H9 (cell line): ENCODE measurements around the gene CSTF3. TPM values are rescaled to one million over a fixed set of nuclear protein-coding genes. Genes with fewer than 3 reads are reported as not detected.

Experiments
- DNase-seq: peaks from one replicate; pipeline ENCODE4 v3.0.0-alpha.2; 2017
- H2AFZ ChIP-seq: one replicate; pipeline ENCODE4 v1.6.1; 2013; ENCODE audit warnings: mild to moderate bottlenecking, low read length, control low read depth, moderate library complexity
- H2AK5ac ChIP-seq: 2 replicates; pipeline ENCODE4 v1.6.1; 2013; ENCODE audit warnings: low read length, control low read depth, mixed read lengths; ENCODE audit not compliant: insufficient read length
- H2BK120ac ChIP-seq: one replicate; pipeline ENCODE4 v1.6.1; 2013; ENCODE audit warnings: low read depth, mild to moderate bottlenecking, low read length, control low read depth, inconsistent platforms; ENCODE audit not compliant: poor library complexity, severe bottlenecking
- H2BK12ac ChIP-seq: 2 replicates; pipeline ENCODE4 v1.6.1; 2013; ENCODE audit warnings: low read length, control low read depth, mixed read lengths, low read depth; ENCODE audit not compliant: insufficient read length
- H2BK15ac ChIP-seq: 2 replicates; pipeline ENCODE4 v1.6.1; 2013; ENCODE audit warnings: low read depth, low read length, control low read depth
- H2BK20ac ChIP-seq: one replicate; pipeline ENCODE4 v1.6.1; 2013; ENCODE audit warnings: low read depth, mild to moderate bottlenecking, low read length, control low read depth, inconsistent platforms; ENCODE audit not compliant: poor library complexity, severe bottlenecking
- H2BK5ac ChIP-seq: 2 replicates; pipeline ENCODE4 v1.6.1; 2013; ENCODE audit warnings: low read length, control low read depth, mixed read lengths; ENCODE audit not compliant: insufficient read length
- H3K14ac ChIP-seq: 2 replicates; pipeline ENCODE4 v1.6.1; 2013; ENCODE audit warnings: low read length, control low read depth; ENCODE audit not compliant: insufficient read depth
- H3K18ac ChIP-seq: 2 replicates; pipeline ENCODE4 v1.6.1; 2013; ENCODE audit warnings: low read depth, mild to moderate bottlenecking, mixed read lengths, low read length, control low read depth; ENCODE audit not compliant: insufficient read length
- H3K23ac ChIP-seq: 2 replicates; pipeline ENCODE4 v1.6.1; 2013; ENCODE audit warnings: low read length, control low read depth, mixed read lengths, low read depth; ENCODE audit not compliant: insufficient read length
- H3K23me2 ChIP-seq: 2 replicates; pipeline ENCODE4 v1.6.1; 2013; ENCODE audit warnings: low read depth, mild to moderate bottlenecking, mixed read lengths, low read length, control low read depth; ENCODE audit not compliant: insufficient read length, poor library complexity, severe bottlenecking
- H3K27ac ChIP-seq: 2 replicates; pipeline ENCODE4 v1.5.1; 2013; ENCODE audit warnings: low read length, control low read depth, mixed read lengths, low read depth; ENCODE audit not compliant: insufficient read length
- H3K27me3 ChIP-seq: 2 replicates; pipeline ENCODE4 v1.6.1; 2013; ENCODE audit warnings: low read length, control low read depth, inconsistent platforms; ENCODE audit not compliant: insufficient read depth
- H3K4ac ChIP-seq: 2 replicates; pipeline ENCODE4 v1.6.1; 2013; ENCODE audit warnings: low read depth, mild to moderate bottlenecking, control low read depth, inconsistent platforms, low read length, moderate library complexity
- H3K4me1 ChIP-seq: 2 replicates; pipeline ENCODE4 v1.6.1; 2013; ENCODE audit warnings: low read length, control low read depth, inconsistent platforms; ENCODE audit not compliant: insufficient read depth
- H3K4me2 ChIP-seq: 2 replicates; pipeline ENCODE4 v1.6.1; 2013; ENCODE audit warnings: low read length, control low read depth, mixed read lengths; ENCODE audit not compliant: insufficient read length, insufficient read depth
- H3K56ac ChIP-seq: 2 replicates; pipeline ENCODE4 v1.6.1; 2013; ENCODE audit warnings: low read depth, mild to moderate bottlenecking, mixed read lengths, low read length, control low read depth; ENCODE audit not compliant: insufficient read length
- H3K79me1 ChIP-seq: 2 replicates; pipeline ENCODE4 v1.6.1; 2013; ENCODE audit warnings: low read depth, mild to moderate bottlenecking, moderate library complexity, low read length, control low read depth, inconsistent platforms; ENCODE audit not compliant: insufficient read depth, poor library complexity, severe bottlenecking
- H3K79me2 ChIP-seq: 2 replicates; pipeline ENCODE4 v1.6.1; 2013; ENCODE audit warnings: low read length, control low read depth, inconsistent platforms; ENCODE audit not compliant: insufficient read depth
- H3K9ac ChIP-seq: 2 replicates; pipeline ENCODE4 v1.6.1; 2013; ENCODE audit warnings: low read length, control low read depth, mixed read lengths; ENCODE audit not compliant: insufficient read length; ENCODE audit errors: extremely low read depth
- H3K9me3 ChIP-seq: one replicate; pipeline ENCODE4 v1.6.1; 2013; ENCODE audit warnings: low read depth, low read length, inconsistent platforms; ENCODE audit not compliant: control insufficient read depth
- H3T11ph ChIP-seq: one replicate; pipeline ENCODE4 v1.6.1; 2013; ENCODE audit warnings: mild to moderate bottlenecking, low read length, control low read depth, inconsistent platforms
- H4K20me1 ChIP-seq: one replicate; pipeline ENCODE4 v1.6.1; 2013; ENCODE audit not compliant: control insufficient read depth, insufficient read length, insufficient read depth
- H4K5ac ChIP-seq: 2 replicates; pipeline ENCODE4 v1.6.1; 2013; ENCODE audit warnings: low read depth, mild to moderate bottlenecking, mixed read lengths, low read length, control low read depth; ENCODE audit not compliant: insufficient read length
- H4K8ac ChIP-seq: replicated peaks from 2 replicates; pipeline ENCODE4 v1.6.1; 2013; ENCODE audit warnings: low read length, control low read depth, mixed read lengths, low read depth; ENCODE audit not compliant: insufficient read length
- H4K91ac ChIP-seq: 2 replicates; pipeline ENCODE4 v1.6.1; 2013; ENCODE audit warnings: low read depth, mild to moderate bottlenecking, moderate library complexity, mixed read lengths, low read length, control low read depth; ENCODE audit not compliant: insufficient read length
- H3K27ac Mint-ChIP-seq, 3 experiments: 2 replicates in 2 of 3; 3 replicates in 1 of 3; pipeline ENCODE4 v1.8.0; 2020 to 2021; ENCODE audit warnings: mixed read lengths in 3 of 3, mild to moderate bottlenecking in 1 of 3, moderate library complexity in 1 of 3
- H3K27me3 Mint-ChIP-seq: 2 replicates; pipeline ENCODE4 v1.8.0; 2021; ENCODE audit warnings: low read depth, mild to moderate bottlenecking, moderate library complexity, mixed read lengths
- H3K36me3 Mint-ChIP-seq, 3 experiments: 2 replicates in 2 of 3; 3 replicates in 1 of 3; pipeline ENCODE4 v1.8.0; 2020 to 2021; ENCODE audit warnings: low read depth in 3 of 3, mixed read lengths in 3 of 3; ENCODE audit not compliant: insufficient read depth in 1 of 3
- H3K4me1 Mint-ChIP-seq, 2 experiments: 2 replicates each; pipeline ENCODE4 v1.8.0; 2020; ENCODE audit warnings: mixed read lengths in 2 of 2
- H3K4me3 Mint-ChIP-seq, 2 experiments: 2 replicates in 1 of 2; 3 replicates in 1 of 2; pipeline ENCODE4 v1.8.0; 2020 to 2021; ENCODE audit warnings: mild to moderate bottlenecking in 2 of 2, mixed read lengths in 2 of 2, moderate library complexity in 1 of 2
- H3K9me3 Mint-ChIP-seq, 2 experiments: 2 replicates in 1 of 2; 3 replicates in 1 of 2; pipeline ENCODE4 v1.8.0; 2020; ENCODE audit warnings: mild to moderate bottlenecking in 2 of 2, mixed read lengths in 2 of 2, moderate library complexity in 1 of 2
- WGBS: extraction: QIAGEN DNeasy Blood & Tissue Kit; methylation state at CpG from one replicate; pipeline ENCODE4 v1.1.7; 2013; ENCODE audit warnings: missing lambda C conversion rate, low lambda C conversion rate, mixed read lengths; ENCODE audit not compliant: insufficient read length; ENCODE audit errors: extremely low coverage; 5-methylcytosine and 5-hydroxymethylcytosine counted together
- total RNA-seq: library from RNA; stranded (reverse); gene quantifications from 2 replicates; pipeline ENCODE4 v1.2.1, GENCODE V29; 2021
- TF ChIP-seq, protein P1 (sequence below): fragments of 200-600 bp; sonication (generic); conservative IDR thresholded peaks from 3 replicates; pipeline ENCODE4 v1.8.0; 2021; ENCODE audit warnings: antibody characterized with exemption, mild to moderate bottlenecking

CSTF3 gene
- total RNA-seq, 1 experiment from 2014 or later: 41.5 TPM

DNA sequence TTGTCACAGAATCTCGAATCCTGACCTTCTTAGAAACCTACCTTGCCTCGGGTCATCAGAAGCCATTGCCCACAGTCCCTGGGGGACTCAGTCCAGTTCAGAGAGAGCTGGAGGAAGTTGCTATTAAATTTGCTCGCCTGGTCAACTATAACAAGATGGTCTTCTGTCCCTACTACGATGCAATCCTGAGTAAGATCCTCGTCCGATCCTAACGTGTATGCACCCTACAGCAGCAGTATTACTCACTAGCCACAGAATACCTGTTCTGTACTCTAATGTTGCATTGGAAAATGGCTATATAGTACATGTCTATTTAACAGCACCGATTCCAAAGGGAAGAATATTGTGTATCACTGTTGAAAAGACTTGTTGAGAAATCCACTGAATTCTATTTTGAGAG is 88.8 kb downstream of the CSTF3 start:
- H3K18ac ChIP-seq: no peak overlapping the region
- H3K79me2 ChIP-seq: no peaks in the 10 kb centered on the region

More for the DNA sequence above, 88.8 kb downstream of the CSTF3 start:
- no peaks in the 10 kb centered on the region for H3K27me3 Mint-ChIP-seq
- no peaks in the 10 kb centered on the region; a peak in 1 of 5 replicates for H3K9me3 Mint-ChIP-seq
- no peak overlapping the region for H3K4me3 Mint-ChIP-seq
- Histone ChIP-seq H2AK5ac (no peak overlapping the region), H3K9me3 (peaks cover 7% of the 10 kb centered on the region), H4K91ac (no peak overlapping the region), H3K23ac (no peak overlapping the region), H3K9ac (no peak overlapping the region), H3K4ac (no peak overlapping the region), H3K23me2 (no peaks in the 10 kb centered on the region), H3K56ac (no peak overlapping the region), H4K8ac (no peak overlapping the region), H4K20me1 (no peaks in the 10 kb centered on the region), H3K4me2 (no peak overlapping the region), H3K4me1 (no peaks in the 10 kb centered on the region), H2AFZ (no peak overlapping the region), H2BK20ac (no peak overlapping the region), H3K27me3 (no peaks in the 10 kb centered on the region), H3K14ac (no peak overlapping the region), H4K5ac (no peak overlapping the region), H3K27ac (no peak overlapping the region), H3T11ph (no peak overlapping the region), H2BK12ac (no peak overlapping the region), H2BK5ac (no peak overlapping the region), H3K79me1 (no peaks in the 10 kb centered on the region), H2BK15ac (no peak overlapping the region), H2BK120ac (no peak overlapping the region)
- H3K27ac Mint-ChIP-seq: no peak overlapping the region
- H3K36me3 Mint-ChIP-seq: peaks cover 46 to 76% (median 63%) of the 10 kb centered on the region in 3 experiments
- DNase-seq: no peak
- no CpG with 5 or more reads among the region's 8 CpGs for WGBS
- H3K4me1 Mint-ChIP-seq: peaks cover 0 to 5% of the 10 kb centered on the region in 2 experiments; a peak in 2 of 4 replicates
- TF ChIP-seq, protein P1, sequence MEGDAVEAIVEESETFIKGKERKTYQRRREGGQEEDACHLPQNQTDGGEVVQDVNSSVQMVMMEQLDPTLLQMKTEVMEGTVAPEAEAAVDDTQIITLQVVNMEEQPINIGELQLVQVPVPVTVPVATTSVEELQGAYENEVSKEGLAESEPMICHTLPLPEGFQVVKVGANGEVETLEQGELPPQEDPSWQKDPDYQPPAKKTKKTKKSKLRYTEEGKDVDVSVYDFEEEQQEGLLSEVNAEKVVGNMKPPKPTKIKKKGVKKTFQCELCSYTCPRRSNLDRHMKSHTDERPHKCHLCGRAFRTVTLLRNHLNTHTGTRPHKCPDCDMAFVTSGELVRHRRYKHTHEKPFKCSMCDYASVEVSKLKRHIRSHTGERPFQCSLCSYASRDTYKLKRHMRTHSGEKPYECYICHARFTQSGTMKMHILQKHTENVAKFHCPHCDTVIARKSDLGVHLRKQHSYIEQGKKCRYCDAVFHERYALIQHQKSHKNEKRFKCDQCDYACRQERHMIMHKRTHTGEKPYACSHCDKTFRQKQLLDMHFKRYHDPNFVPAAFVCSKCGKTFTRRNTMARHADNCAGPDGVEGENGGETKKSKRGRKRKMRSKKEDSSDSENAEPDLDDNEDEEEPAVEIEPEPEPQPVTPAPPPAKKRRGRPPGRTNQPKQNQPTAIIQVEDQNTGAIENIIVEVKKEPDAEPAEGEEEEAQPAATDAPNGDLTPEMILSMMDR: no peak
